Choroid plexus epithelial cell (primary cell): ENCODE measurements around the gene SQSTM1.
A peak's percentile ranks its signal among the peaks of the same experiment; 100 is the strongest.

Experiments
- DNase-seq: peaks from one replicate; pipeline ENCODE4 v3.0.0-alpha.2; 2010; ENCODE audit warnings: low read depth
- H3K4me3 ChIP-seq: 2 replicates; pipeline ENCODE4 v1.5.1; 2011; ENCODE audit warnings: low read depth, mild to moderate bottlenecking, control low read depth, low read length, moderate library complexity
- CTCF ChIP-seq: conservative IDR thresholded peaks from 2 replicates; pipeline ENCODE4 v1.5.1; 2011; ENCODE audit warnings: low read depth, mild to moderate bottlenecking, control low read depth, inconsistent platforms, low read length, moderate library complexity

The SQSTM1 gene

GRCh38 chr5:179816796-179817469, 3.8 kb upstream of the SQSTM1 start:
- H3K4me3 ChIP-seq = peak overlapping the region; percentile 53
- no peak for DNase-seq
- no peak for TF ChIP-seq CTCF

- peak overlapping the region; percentile 53 for H3K4me3 ChIP-seq
- no peak for DNase-seq
- TF ChIP-seq CTCF = no peak
Observed at GRCh38 chr5:179817470-179817840, 3.2 kb upstream of the SQSTM1 start.

- DNase-seq = no peak
- peak overlapping the region; percentile 41 for H3K4me3 ChIP-seq
- TF ChIP-seq CTCF = no peak
Observed at GRCh38 chr5:179817890-179818745, 2.6 kb upstream of the SQSTM1 start.

- DNase-seq = peak; percentile 98
- no peak for TF ChIP-seq CTCF
- peak overlapping the region; percentile 41 for H3K4me3 ChIP-seq
Observed at GRCh38 chr5:179818746-179819295, 1.9 kb upstream of the SQSTM1 start.

- TF ChIP-seq CTCF = no peak
- peak; percentile 84 for DNase-seq
- peak overlapping the region; percentile 9 for H3K4me3 ChIP-seq
Observed at GRCh38 chr5:179819296-179820126, 1.2 kb upstream of the SQSTM1 start.

- DNase-seq = no peak
- no peak for TF ChIP-seq CTCF
- H3K4me3 ChIP-seq = peak overlapping the region; percentile 97
Observed at GRCh38 chr5:179820127-179820482, 600 bp upstream of the SQSTM1 start.
